Measurements from ENCODE around the gene ANO8.
"Not testable (repeated sequence)": the region's sequence is repeated elsewhere in the genome, so short reads cannot be mapped to it uniquely, and the experiment has no call there.

Gene ANO8

GRCh38 chr19:17334414-17335409 is at the start of gene ANO8:
ANO8 (minus strand) TSS chr19:17334855; CDS start chr19:17334670, 185 bp downstream.
- DNase-seq (ENCODE audit: low read depth): peak; percentile 98

GRCh38 chr19:17380426-17381138 is 45.9 kb upstream of the ANO8 start:
- no peak for DNase-seq (ENCODE audit: low read depth)

GRCh38 chr19:17379221-17379631 is 44.6 kb upstream of the ANO8 start:
- no peak for DNase-seq (ENCODE audit: low read depth)

GRCh38 chr19:17378271-17378670 is 43.6 kb upstream of the ANO8 start:
- DNase-seq (ENCODE audit: low read depth): no peak

- DNase-seq (ENCODE audit: low read depth): no peak
These were observed 42.4 kb upstream of the ANO8 start, which contains the start of gene PLVAP for GRCh38 chr19:17376935-17377600. PLVAP (minus strand) TSS chr19:17377342; CDS start chr19:17377288, 54 bp downstream.

GRCh38 chr19:17370026-17370587 is 35.5 kb upstream of the ANO8 start:
- no peak for DNase-seq (ENCODE audit: low read depth)

GRCh38 chr19:17365361-17365760 is 30.7 kb upstream of the ANO8 start:
- no peak for DNase-seq (ENCODE audit: low read depth)

GRCh38 chr19:17363852-17364605 is 29.4 kb upstream of the ANO8 start:
- DNase-seq (ENCODE audit: low read depth): not testable (repeated sequence)

- no peak for DNase-seq (ENCODE audit: low read depth)
These were observed 25.5 kb upstream of the ANO8 start for GRCh38 chr19:17359905-17360800.

GRCh38 chr19:17358395-17358794 is 23.7 kb upstream of the ANO8 start:
- no peak for DNase-seq (ENCODE audit: low read depth)

GRCh38 chr19:17357724-17358123 is 23.1 kb upstream of the ANO8 start:
- DNase-seq (ENCODE audit: low read depth): no peak

- no peak for DNase-seq (ENCODE audit: low read depth)
These were observed 22.5 kb upstream of the ANO8 start for GRCh38 chr19:17357078-17357666.

- no peak for DNase-seq (ENCODE audit: low read depth)
These were observed 18.7 kb upstream of the ANO8 start for GRCh38 chr19:17353386-17353785.

- no peak for DNase-seq (ENCODE audit: low read depth)
These were observed 18.1 kb upstream of the ANO8 start for GRCh38 chr19:17352608-17353280.

- DNase-seq (ENCODE audit: low read depth): no peak
These were observed 17.3 kb upstream of the ANO8 start for GRCh38 chr19:17351815-17352435.

- DNase-seq (ENCODE audit: low read depth): no peak
These were observed 14.0 kb upstream of the ANO8 start for GRCh38 chr19:17348700-17349099.

- no peak for DNase-seq (ENCODE audit: low read depth)
These were observed 13.2 kb upstream of the ANO8 start for GRCh38 chr19:17347877-17348276.

- DNase-seq (ENCODE audit: low read depth): no peak
These were observed 12.7 kb upstream of the ANO8 start for GRCh38 chr19:17347361-17347760.
